Thoracic aorta (tissue), 2 donors: ENCODE data around the gene FAM120B. TPM values are rescaled to one million over a fixed set of nuclear protein-coding genes. Genes with fewer than 3 reads are reported as not detected.

Source experiments
- ATAC-seq: fragments of 150-250 bp; one replicate; pipeline ENCODE4 v1.8.0; 2017; ENCODE audit warnings: low read depth; ENCODE audit not compliant: insufficient number of reproducible peaks, low FRiP score
- DNase-seq: peaks from one replicate; pipeline ENCODE4 v3.0.0-alpha.2; 2020; ENCODE audit warnings: low spot score
- H3K27ac ChIP-seq, 2 donors: fragments of 200-600 bp; sonication (generic); 1 replicate in 1 of 2; 2 replicates in 1 of 2; pipeline ENCODE4 v1.5.1; 2016; ENCODE audit warnings: mild to moderate bottlenecking in 2 of 2, moderate library complexity in 2 of 2
- H3K27me3 ChIP-seq: fragments of 200-600 bp; sonication (generic); replicated peaks from 2 replicates; pipeline ENCODE4 v1.6.0; 2016; ENCODE audit warnings: mild to moderate bottlenecking; ENCODE audit not compliant: insufficient read depth
- H3K36me3 ChIP-seq: fragments of 200-600 bp; sonication (generic); one replicate; pipeline ENCODE4 v1.5.1; 2016
- H3K4me1 ChIP-seq, 2 donors: fragments of 200-600 bp; sonication (generic); 1 replicate in 1 of 2; 2 replicates in 1 of 2; pipeline versions ENCODE4 v1.5.1 to v1.6.0; 2016; ENCODE audit warnings: low read depth in 2 of 2, mild to moderate bottlenecking in 1 of 2; ENCODE audit not compliant: control insufficient read depth in 1 of 2
- H3K4me3 ChIP-seq: fragments of 200-600 bp; sonication (generic); 2 replicates; pipeline ENCODE4 v1.5.1; 2016; ENCODE audit warnings: mild to moderate bottlenecking
- H3K9me3 ChIP-seq: fragments of 200-600 bp; sonication (generic); 2 replicates; pipeline ENCODE4 v1.5.1; 2016
- total RNA-seq, 2 donors: library from RNA; depleted of rRNA; stranded (reverse); fragments of >200 nt; gene quantifications; one replicate each; pipeline versions ENCODE4 v1.1.0 to v1.2.3, GENCODE V29; 2016
- TF ChIP-seq, protein P1 (sequence below): fragments of 200-600 bp; sonication (generic); IDR thresholded peaks from one replicate; pipeline ENCODE4 v1.5.1; 2019; ENCODE audit warnings: antibody characterized with exemption

The FAM120B gene
- total RNA-seq, 2 donors from 2014 or later, result 21.0 to 24.1 TPM

DNA sequence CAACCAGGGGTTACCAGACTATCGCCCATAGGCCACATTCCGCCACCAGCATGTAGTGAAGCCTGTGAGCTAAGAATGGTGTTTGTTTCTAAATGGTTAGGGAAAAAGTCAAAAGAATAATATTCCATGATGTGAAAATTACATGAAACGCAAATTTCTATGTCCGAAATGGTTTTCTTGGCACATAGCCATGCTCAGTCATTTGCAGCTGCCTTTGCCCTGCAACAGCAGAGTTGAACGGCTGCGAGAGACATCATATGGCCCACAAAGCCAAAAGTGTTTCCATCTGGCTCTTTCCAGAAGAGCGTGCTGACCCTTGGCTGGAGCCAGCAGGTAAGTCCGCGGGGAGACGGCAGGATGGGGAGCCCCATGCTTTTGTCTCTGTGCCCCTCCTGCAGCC lies 60.7 kb downstream of the FAM120B start:
- Histone ChIP-seq H3K36me3 (peaks cover 7% of the 10 kb centered on the region), H3K27ac (no peak overlapping the region)
- TF ChIP-seq, protein P1, sequence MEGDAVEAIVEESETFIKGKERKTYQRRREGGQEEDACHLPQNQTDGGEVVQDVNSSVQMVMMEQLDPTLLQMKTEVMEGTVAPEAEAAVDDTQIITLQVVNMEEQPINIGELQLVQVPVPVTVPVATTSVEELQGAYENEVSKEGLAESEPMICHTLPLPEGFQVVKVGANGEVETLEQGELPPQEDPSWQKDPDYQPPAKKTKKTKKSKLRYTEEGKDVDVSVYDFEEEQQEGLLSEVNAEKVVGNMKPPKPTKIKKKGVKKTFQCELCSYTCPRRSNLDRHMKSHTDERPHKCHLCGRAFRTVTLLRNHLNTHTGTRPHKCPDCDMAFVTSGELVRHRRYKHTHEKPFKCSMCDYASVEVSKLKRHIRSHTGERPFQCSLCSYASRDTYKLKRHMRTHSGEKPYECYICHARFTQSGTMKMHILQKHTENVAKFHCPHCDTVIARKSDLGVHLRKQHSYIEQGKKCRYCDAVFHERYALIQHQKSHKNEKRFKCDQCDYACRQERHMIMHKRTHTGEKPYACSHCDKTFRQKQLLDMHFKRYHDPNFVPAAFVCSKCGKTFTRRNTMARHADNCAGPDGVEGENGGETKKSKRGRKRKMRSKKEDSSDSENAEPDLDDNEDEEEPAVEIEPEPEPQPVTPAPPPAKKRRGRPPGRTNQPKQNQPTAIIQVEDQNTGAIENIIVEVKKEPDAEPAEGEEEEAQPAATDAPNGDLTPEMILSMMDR, result no peak

DNA sequence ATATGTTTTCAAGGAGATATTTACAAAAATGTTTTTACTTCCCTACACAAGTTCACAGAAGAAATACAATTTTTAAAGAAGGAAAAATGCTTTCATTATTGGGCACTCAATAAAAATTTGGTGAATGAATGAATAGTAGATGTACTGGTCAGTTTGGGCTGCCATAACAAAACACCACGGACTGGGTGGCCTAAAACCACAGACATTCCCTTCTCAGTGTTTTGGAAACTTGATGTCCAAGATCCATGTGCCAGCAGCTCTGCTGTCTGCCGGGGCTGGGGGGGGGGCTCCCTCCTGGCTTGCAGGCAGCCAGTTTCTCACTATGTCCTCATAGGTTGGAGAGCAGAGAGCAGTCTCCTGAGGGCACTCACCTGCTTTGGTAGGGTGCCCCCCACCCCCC lies 62.0 kb downstream of the FAM120B start:
- H3K9me3 ChIP-seq, result no peaks in the 10 kb centered on the region
- ATAC-seq (no peak), DNase-seq (no peak)
- H3K36me3 ChIP-seq, result peaks cover 3% of the 10 kb centered on the region
- no peak overlapping the region for H3K4me3 ChIP-seq
- TF ChIP-seq, protein P1, result no peak
- no peak overlapping the region for H3K27ac ChIP-seq
- peaks cover 0 to 8% of the 10 kb centered on the region in 2 donors for H3K4me1 ChIP-seq
- H3K27me3 ChIP-seq, result no peaks in the 10 kb centered on the region

More for the DNA sequence above, 60.7 kb downstream of the FAM120B start:
- H3K9me3 ChIP-seq, result no peaks in the 10 kb centered on the region
- no peaks in the 10 kb centered on the region for H3K27me3 ChIP-seq
- H3K4me3 ChIP-seq, result no peak overlapping the region
- H3K4me1 ChIP-seq, result peaks cover 0 to 8% of the 10 kb centered on the region in 2 donors
- ATAC-seq (no peak), DNase-seq (no peak)

DNA sequence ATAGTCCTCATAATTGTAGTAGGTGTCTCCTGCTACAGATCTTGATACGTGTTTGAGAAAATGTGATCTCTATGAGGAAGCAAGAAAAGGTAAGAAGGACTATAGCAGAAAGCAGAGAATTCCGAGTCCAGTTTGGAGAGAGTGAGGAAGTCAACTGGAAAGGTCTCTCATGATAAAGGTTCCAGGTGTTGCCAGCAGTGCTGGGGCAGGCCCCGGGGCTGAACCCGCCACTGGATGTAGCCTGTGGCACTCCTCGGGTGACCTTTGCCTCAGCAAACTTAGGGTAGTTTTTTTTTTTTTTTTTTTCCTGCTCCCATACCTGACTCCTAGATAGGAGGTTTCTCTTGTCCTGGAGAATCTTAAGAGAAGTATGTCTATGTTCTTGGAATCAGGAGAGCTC lies 62.8 kb downstream of the FAM120B start:
- Histone ChIP-seq H3K4me3 (no peak overlapping the region), H3K27ac (no peak overlapping the region), H3K36me3 (peaks cover 3% of the 10 kb centered on the region), H3K9me3 (no peaks in the 10 kb centered on the region), H3K27me3 (no peaks in the 10 kb centered on the region), H3K4me1 (peaks cover 0 to 8% of the 10 kb centered on the region in 2 donors)
- no peak for ATAC-seq
- no peak for DNase-seq
- TF ChIP-seq, protein P1, result no peak

DNA sequence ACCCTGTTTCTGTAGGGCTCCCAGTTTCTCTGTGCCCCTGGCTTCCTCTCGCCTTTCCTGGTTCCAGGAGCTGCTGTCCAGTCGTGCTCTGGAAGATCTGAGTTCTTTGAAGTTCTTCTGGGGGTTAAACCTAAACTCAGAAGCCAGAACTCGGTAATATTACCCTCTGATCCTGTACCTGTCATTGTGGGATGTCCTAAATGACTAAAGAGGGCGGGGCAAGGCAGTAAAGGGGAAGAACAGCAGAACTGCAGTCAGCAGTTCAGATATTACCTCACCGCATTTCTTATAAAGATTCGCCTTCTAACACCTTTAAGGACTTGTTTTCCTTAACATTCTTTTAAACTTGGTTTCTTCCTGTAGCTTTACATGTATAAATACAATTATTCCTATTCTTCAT lies 63.9 kb downstream of the FAM120B start:
- no peak overlapping the region for H3K27ac ChIP-seq
- DNase-seq (no peak), ATAC-seq (no peak)
- TF ChIP-seq, protein P1, result no peak
- no peaks in the 10 kb centered on the region for H3K27me3 ChIP-seq
- H3K36me3 ChIP-seq, result peaks cover 3% of the 10 kb centered on the region
- H3K9me3 ChIP-seq, result no peaks in the 10 kb centered on the region
- H3K4me1 ChIP-seq, result peaks cover 0 to 8% of the 10 kb centered on the region in 2 donors
- H3K4me3 ChIP-seq, result no peak overlapping the region

DNA sequence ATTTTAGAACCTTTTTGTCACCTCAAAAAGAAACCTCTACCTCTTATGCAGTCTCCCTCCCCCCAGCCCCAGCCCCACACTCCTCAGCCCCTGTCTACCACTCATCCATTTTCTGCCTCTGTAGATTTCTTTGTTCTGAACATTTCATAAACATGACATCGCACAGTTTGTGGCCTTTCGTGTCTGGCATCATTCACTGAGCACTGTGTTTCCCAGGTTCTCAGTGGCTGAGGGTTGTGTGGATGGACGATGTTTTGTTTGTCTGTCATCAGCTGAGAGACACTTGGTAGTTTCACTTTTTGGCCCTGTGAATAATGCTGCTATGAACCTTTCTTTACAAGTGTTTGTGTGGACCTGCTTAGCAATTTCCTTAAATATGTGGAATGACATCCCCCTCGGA lies 64.5 kb downstream of the FAM120B start:
- Histone ChIP-seq H3K27ac (no peak overlapping the region), H3K36me3 (peaks cover 3% of the 10 kb centered on the region), H3K27me3 (no peaks in the 10 kb centered on the region), H3K4me3 (no peak overlapping the region), H3K4me1 (peaks cover 0 to 4% of the 10 kb centered on the region in 2 donors), H3K9me3 (no peaks in the 10 kb centered on the region)
- TF ChIP-seq, protein P1, result no peak
- no peak for ATAC-seq
- no peak for DNase-seq
